HEK293 (cell line): ENCODE data around the gene OCA2.
"Not testable (repeated sequence)": the region's sequence is repeated elsewhere in the genome, so short reads cannot be mapped to it uniquely, and the experiment has no call there.

Source experiments
- CTCF ChIA-PET: fragments of 350-600 bp; formaldehyde crosslinking; extraction: SDS; loops from one replicate; lab custom pipeline; 2021; ENCODE audit warnings: antibody characterized with exemption; lab: Yijun Ruan, JAX
- POLR2A ChIA-PET: fragments of 300-600 bp; formaldehyde crosslinking; extraction: SDS; loops from one replicate; lab custom pipeline; 2020; ENCODE audit warnings: antibody characterized with exemption, inconsistent platforms; lab: Yijun Ruan, JAX
- H3K27ac ChIP-seq: fragments of 200-500 bp; sonication (Bioruptor generic); 2 replicates; pipeline ENCODE4 v1.5.1; 2014; ENCODE audit warnings: low read depth, low read length, control low read depth, inconsistent platforms; ENCODE audit errors: extremely low read depth
- H3K36me3 ChIP-seq, 2 experiments: fragments of 200-500 bp in 1 of 2; sonication (Bioruptor generic) in 1 of 2; 1 replicate in 1 of 2; 2 replicates in 1 of 2; pipeline ENCODE4 v1.5.1; 2014 to 2017; ENCODE audit warnings: inconsistent platforms in 2 of 2, low read length in 2 of 2; ENCODE audit not compliant: control insufficient read depth in 2 of 2, insufficient read depth in 1 of 2
- H3K4me1 ChIP-seq: fragments of 200-500 bp; sonication (Bioruptor generic); 2 replicates; pipeline ENCODE4 v1.5.1; 2014; ENCODE audit warnings: mild to moderate bottlenecking, low read length, inconsistent platforms; ENCODE audit not compliant: control insufficient read depth, insufficient read depth
- H3K4me3 ChIP-seq: 2 replicates; pipeline ENCODE4 v1.5.1; 2011; ENCODE audit warnings: low read depth, mild to moderate bottlenecking, control low read depth, low read length, moderate library complexity
- H3K9me3 ChIP-seq: fragments of 200-500 bp; sonication (Bioruptor generic); 2 replicates; pipeline ENCODE4 v1.5.1; 2014; ENCODE audit warnings: low read depth, low read length, inconsistent platforms; ENCODE audit not compliant: control insufficient read depth, insufficient read depth
- KLF7 ChIP-seq: fragments of 450-650 bp; formaldehyde crosslinking; IDR thresholded peaks from 2 replicates; pipeline ENCODE4 v1.5.1; 2016; ENCODE audit warnings: missing biosample characterization, missing genetic modification characterization, borderline replicate concordance
- MZF1 ChIP-seq: fragments of 450-650 bp; formaldehyde crosslinking; IDR thresholded peaks from 2 replicates; pipeline ENCODE4 v1.5.1; 2017; ENCODE audit warnings: missing biosample characterization, missing genetic modification characterization, borderline replicate concordance
- REPIN1 ChIP-seq: fragments of 450-650 bp; formaldehyde crosslinking; IDR thresholded peaks from 2 replicates; pipeline ENCODE4 v1.5.1; 2017; ENCODE audit warnings: missing biosample characterization, missing genetic modification characterization, low read depth
- SALL2 ChIP-seq: fragments of 450-650 bp; formaldehyde crosslinking; IDR thresholded peaks from 2 replicates; pipeline ENCODE4 v1.5.0; 2017; ENCODE audit warnings: missing biosample characterization, mild to moderate bottlenecking, missing genetic modification characterization, borderline replicate concordance
- SP2 ChIP-seq: fragments of 450-650 bp; formaldehyde crosslinking; IDR thresholded peaks from 2 replicates; pipeline ENCODE4 v1.5.1; 2016; ENCODE audit warnings: missing biosample characterization, missing genetic modification characterization
- ZFP3 ChIP-seq: fragments of 450-650 bp; formaldehyde crosslinking; IDR thresholded peaks from 2 replicates; pipeline ENCODE4 v1.5.1; 2016; ENCODE audit warnings: low read depth, missing biosample characterization, missing genetic modification characterization
- ZFP69B ChIP-seq: fragments of 450-650 bp; formaldehyde crosslinking; IDR thresholded peaks from 2 replicates; pipeline ENCODE4 v1.5.1; 2016; ENCODE audit warnings: missing biosample characterization, missing genetic modification characterization
- ZNF146 ChIP-seq: fragments of 450-650 bp; formaldehyde crosslinking; IDR thresholded peaks from 2 replicates; pipeline ENCODE4 v1.5.1; 2016; ENCODE audit warnings: missing biosample characterization, missing genetic modification characterization
- ZNF155 ChIP-seq: fragments of 450-650 bp; formaldehyde crosslinking; IDR thresholded peaks from 2 replicates; pipeline ENCODE4 v1.5.1; 2016; ENCODE audit warnings: missing biosample characterization, missing genetic modification characterization
- ZNF248 ChIP-seq: fragments of 450-650 bp; formaldehyde crosslinking; IDR thresholded peaks from 2 replicates; pipeline ENCODE4 v1.5.1; 2017; ENCODE audit warnings: missing biosample characterization, missing genetic modification characterization
- ZNF266 ChIP-seq: fragments of 450-650 bp; formaldehyde crosslinking; IDR thresholded peaks from 2 replicates; pipeline ENCODE4 v1.5.1; 2016; ENCODE audit warnings: missing biosample characterization, missing genetic modification characterization, low read depth
- ZNF302 ChIP-seq: fragments of 450-650 bp; formaldehyde crosslinking; IDR thresholded peaks from 2 replicates; pipeline ENCODE4 v1.5.1; 2016; ENCODE audit warnings: missing biosample characterization, missing genetic modification characterization, low read depth
- ZNF560 ChIP-seq: fragments of 450-650 bp; formaldehyde crosslinking; IDR thresholded peaks from 2 replicates; pipeline ENCODE4 v1.5.1; 2017; ENCODE audit warnings: missing biosample characterization, missing genetic modification characterization, borderline replicate concordance
- ZNF623 ChIP-seq: fragments of 450-650 bp; formaldehyde crosslinking; IDR thresholded peaks from 2 replicates; pipeline ENCODE4 v1.5.1; 2016; ENCODE audit warnings: missing biosample characterization, missing genetic modification characterization
- ZNF658 ChIP-seq: fragments of 450-650 bp; formaldehyde crosslinking; IDR thresholded peaks from 2 replicates; pipeline ENCODE4; 2016; ENCODE audit warnings: missing biosample characterization, missing genetic modification characterization
- ZSCAN16 ChIP-seq: fragments of 450-650 bp; formaldehyde crosslinking; IDR thresholded peaks from 2 replicates; pipeline ENCODE4 v1.5.1; 2016; ENCODE audit warnings: missing biosample characterization, missing genetic modification characterization
- TF ChIP-seq, protein P1 (sequence below): fragments of 450-650 bp; formaldehyde crosslinking; IDR thresholded peaks from 2 replicates; pipeline ENCODE4 v1.5.1; 2016; ENCODE audit warnings: missing biosample characterization, missing genetic modification characterization
- TF ChIP-seq, protein P2 (sequence below): sonication (generic); formaldehyde crosslinking; IDR thresholded peaks from 2 replicates; pipeline ENCODE4 v1.8.1; 2022; ENCODE audit warnings: mild to moderate bottlenecking, moderate library complexity, missing genetic modification reagents
- TF ChIP-seq, protein P3 (sequence below): fragments of 450-650 bp; formaldehyde crosslinking; IDR thresholded peaks from 2 replicates; pipeline ENCODE4 v1.5.1; 2016; ENCODE audit warnings: missing biosample characterization, missing genetic modification characterization

The OCA2 gene

DNA sequence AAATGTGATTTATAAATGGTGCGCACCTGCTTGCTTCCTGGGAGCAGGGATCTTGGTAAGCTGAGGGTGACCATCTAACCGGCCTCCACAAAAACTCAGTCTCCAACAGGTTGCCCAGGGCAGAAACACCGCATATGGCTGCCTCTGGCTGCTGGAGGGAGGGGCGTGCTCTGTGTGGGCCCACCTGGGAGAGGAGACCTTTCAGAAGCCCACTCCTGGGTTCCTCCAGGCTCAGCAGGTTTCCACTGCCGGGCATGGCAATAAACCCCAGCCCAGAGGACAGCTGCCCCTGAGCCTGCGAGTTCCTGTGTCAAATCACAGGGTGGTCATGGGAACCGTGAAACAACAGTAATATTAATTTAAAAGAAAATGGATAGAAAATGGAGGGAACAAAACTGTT is 85.6 kb downstream of the OCA2 start:
- TF ChIP-seq ZNF248 (tag by site-specific recombination) (no peak), ZFP69B (tag by site-specific recombination) (no peak), ZSCAN16 (no peak), SP2 (tag by site-specific recombination) (no peak), SALL2 (tag by site-specific recombination) (no peak), REPIN1 (tag by site-specific recombination) (no peak), ZNF266 (no peak), ZNF623 (tag by site-specific recombination) (no peak), ZNF155 (tag by site-specific recombination) (no peak), ZNF146 (no peak), ZNF302 (tag by site-specific recombination) (no peak), ZNF658 (tag by site-specific recombination) (no peak)
- TF ChIP-seq, protein P1, sequence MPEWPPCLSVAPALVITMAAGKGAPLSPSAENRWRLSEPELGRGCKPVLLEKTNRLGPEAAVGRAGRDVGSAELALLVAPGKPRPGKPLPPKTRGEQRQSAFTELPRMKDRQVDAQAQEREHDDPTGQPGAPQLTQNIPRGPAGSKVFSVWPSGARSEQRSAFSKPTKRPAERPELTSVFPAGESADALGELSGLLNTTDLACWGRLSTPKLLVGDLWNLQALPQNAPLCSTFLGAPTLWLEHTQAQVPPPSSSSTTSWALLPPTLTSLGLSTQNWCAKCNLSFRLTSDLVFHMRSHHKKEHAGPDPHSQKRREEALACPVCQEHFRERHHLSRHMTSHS (tag by site-specific recombination) = no peak
- TF ChIP-seq, protein P2, sequence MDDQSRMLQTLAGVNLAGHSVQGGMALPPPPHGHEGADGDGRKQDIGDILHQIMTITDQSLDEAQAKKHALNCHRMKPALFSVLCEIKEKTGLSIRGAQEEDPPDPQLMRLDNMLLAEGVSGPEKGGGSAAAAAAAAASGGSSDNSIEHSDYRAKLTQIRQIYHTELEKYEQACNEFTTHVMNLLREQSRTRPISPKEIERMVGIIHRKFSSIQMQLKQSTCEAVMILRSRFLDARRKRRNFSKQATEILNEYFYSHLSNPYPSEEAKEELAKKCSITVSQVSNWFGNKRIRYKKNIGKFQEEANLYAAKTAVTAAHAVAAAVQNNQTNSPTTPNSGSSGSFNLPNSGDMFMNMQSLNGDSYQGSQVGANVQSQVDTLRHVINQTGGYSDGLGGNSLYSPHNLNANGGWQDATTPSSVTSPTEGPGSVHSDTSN (CRISPR knock-in tag) = no peak
- TF ChIP-seq, protein P3, sequence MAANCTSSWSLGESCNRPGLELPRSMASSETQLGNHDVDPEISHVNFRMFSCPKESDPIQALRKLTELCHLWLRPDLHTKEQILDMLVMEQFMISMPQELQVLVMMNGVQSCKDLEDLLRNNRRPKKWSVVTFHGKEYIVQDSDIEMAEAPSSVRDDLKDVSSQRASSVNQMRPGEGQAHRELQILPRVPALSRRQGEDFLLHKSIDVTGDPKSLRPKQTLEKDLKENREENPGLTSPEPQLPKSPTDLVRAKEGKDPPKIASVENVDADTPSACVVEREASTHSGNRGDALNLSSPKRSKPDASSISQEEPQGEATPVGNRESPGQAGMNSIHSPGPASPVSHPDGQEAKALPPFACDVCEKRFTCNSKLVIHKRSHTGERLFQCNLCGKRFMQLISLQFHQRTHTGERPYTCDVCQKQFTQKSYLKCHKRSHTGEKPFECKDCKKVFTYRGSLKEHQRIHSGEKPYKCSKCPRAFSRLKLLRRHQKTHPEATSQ = no peak
- no peaks in the 10 kb centered on the region for H3K4me1 ChIP-seq
- H3K9me3 ChIP-seq = no peaks in the 10 kb centered on the region
- POLR2A ChIA-PET = no interaction called here
- CTCF ChIA-PET = no interaction called here
- no peaks in the 10 kb centered on the region for H3K36me3 ChIP-seq
- no peak overlapping the region for H3K27ac ChIP-seq
- no peak overlapping the region for H3K4me3 ChIP-seq

DNA sequence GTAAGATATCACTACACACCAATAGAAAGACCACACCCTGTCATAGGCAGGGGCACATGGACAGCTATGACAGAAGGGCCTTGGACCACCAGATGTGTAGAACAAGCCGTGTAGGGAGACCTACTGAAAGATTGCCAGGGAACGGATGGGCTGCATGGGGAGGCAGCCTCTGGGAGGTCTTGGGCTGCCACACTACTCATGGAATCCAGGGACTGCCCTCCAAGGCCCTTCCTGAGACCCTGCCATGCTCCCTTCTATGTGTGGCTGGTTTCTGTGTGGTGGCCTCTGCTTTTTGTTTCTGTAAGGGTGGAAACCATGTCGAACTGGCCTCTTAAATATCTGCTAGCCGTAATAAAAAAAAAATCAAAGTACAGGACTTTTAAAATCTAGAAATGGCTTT is 86.9 kb downstream of the OCA2 start:
- ChIA-PET POLR2A (no interaction called here), CTCF (interaction anchor here (0.7 to 1.2 kb wide), 2 partner anchors 9 to 74 kb away, joined by 3 to 5 read pairs; no protein-coding TSS in a partner anchor)
- H3K36me3 ChIP-seq = no peaks in the 10 kb centered on the region
- TF ChIP-seq ZFP3 (no peak), ZNF560 (tag by site-specific recombination) (no peak), MZF1 (tag by site-specific recombination) (no peak), KLF7 (tag by site-specific recombination) (no peak)
- H3K4me1 ChIP-seq = no peaks in the 10 kb centered on the region
- no peak overlapping the region for H3K4me3 ChIP-seq
- H3K27ac ChIP-seq = no peak overlapping the region
- H3K9me3 ChIP-seq = no peaks in the 10 kb centered on the region

DNA sequence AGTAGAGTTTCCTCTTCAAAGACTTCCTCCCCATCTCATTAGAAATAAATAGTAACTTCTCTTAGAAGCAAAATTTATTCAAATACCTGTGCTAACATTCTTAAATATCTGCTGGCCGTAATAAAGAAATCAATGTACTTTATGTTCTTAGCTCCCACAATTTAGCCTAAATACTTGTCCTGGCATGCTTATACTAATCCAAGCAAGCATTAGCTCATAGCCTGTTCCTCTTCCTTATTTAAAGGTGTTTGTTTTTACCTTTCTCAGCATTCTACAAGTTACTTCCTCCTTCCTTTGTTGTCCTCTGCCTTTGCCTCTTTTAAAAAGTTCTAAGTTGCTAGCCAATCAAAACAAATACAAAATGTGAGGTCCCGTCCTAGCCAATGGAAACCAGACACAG is 90.9 kb downstream of the OCA2 start:
- POLR2A ChIA-PET, H3K9me3 ChIP-seq, H3K36me3 ChIP-seq, H3K4me1 ChIP-seq, H3K27ac ChIP-seq, H3K4me3 ChIP-seq: not testable (repeated sequence)
- CTCF ChIA-PET = interaction anchor here (0.7 kb wide), 1 partner anchor 706 kb away, joined by 3 read pairs; no protein-coding TSS in a partner anchor
